GM12872 (cell line): ENCODE measurements around the gene FLVCR1.

ENCODE experiments used
- CTCF ChIP-seq: IDR thresholded peaks from 3 replicates; pipeline ENCODE4 v1.5.1; 2011; ENCODE audit warnings: low read depth, mild to moderate bottlenecking, low read length, moderate library complexity; ENCODE audit not compliant: insufficient read depth

FLVCR1 gene

GRCh38 chr1:212871976-212872375 lies 13.9 kb downstream of the FLVCR1 start:
- no peak for TF ChIP-seq CTCF

GRCh38 chr1:212873518-212873917 lies 15.4 kb downstream of the FLVCR1 start:
- TF ChIP-seq CTCF, result no peak

GRCh38 chr1:212878418-212878817 lies 20.3 kb downstream of the FLVCR1 start:
- TF ChIP-seq CTCF, result no peak

GRCh38 chr1:212879947-212880690 lies 22.0 kb downstream of the FLVCR1 start:
- TF ChIP-seq CTCF, result no peak

- no peak for TF ChIP-seq CTCF
Observed at GRCh38 chr1:212884592-212884991, 26.5 kb downstream of the FLVCR1 start.

GRCh38 chr1:212892108-212892507 lies 34.0 kb downstream of the FLVCR1 start:
- no peak for TF ChIP-seq CTCF

GRCh38 chr1:212899845-212900244 lies 41.8 kb downstream of the FLVCR1 start:
- TF ChIP-seq CTCF, result no peak
